ENCODE measurements around the gene TBC1D7. TPM values are rescaled to one million over a fixed set of nuclear protein-coding genes. Genes with fewer than 3 reads are reported as not detected.
A peak's percentile ranks its signal among the peaks of the same experiment; 100 is the strongest.

The TBC1D7 gene
- total RNA-seq, 1 experiment from 2014 or later, result 44.9 TPM

GRCh38 chr6:13368731-13369115, 40.4 kb upstream of the TBC1D7 start:
- Mint-ChIP-seq H3K4me3 (no peak overlapping the region), H3K27ac (no peak overlapping the region), H3K9me3 (no peaks in the 10 kb centered on the region), H3K36me3 (no peaks in the 10 kb centered on the region), H3K27me3 (ENCODE audit: low read depth) (no peaks in the 10 kb centered on the region), H3K4me1 (peaks cover 25% of the 10 kb centered on the region)
- CTCF ChIA-PET, result no interaction called here
- ATAC-seq (no peak), DNase-seq (ENCODE audit: low spot score) (no peak)
- POLR2A ChIA-PET, result no interaction called here
- TF ChIP-seq TCF7 (CRISPR knock-in tag; IDR thresholded peaks at IDR 0.05; ENCODE audit: low read depth) (no peak), SMAD3 (CRISPR knock-in tag; IDR thresholded peaks at IDR 0.05; ENCODE audit: borderline replicate concordance) (no peak), TEAD4 (CRISPR knock-in tag; IDR thresholded peaks at IDR 0.05) (no peak), ZNF219 (CRISPR knock-in tag; IDR thresholded peaks at IDR 0.05; ENCODE audit: borderline replicate concordance) (no peak)

GRCh38 chr6:13368079-13368730, 39.9 kb upstream of the TBC1D7 start:
- ATAC-seq, result no peak

GRCh38 chr6:13367396-13367795, 39.1 kb upstream of the TBC1D7 start:
- H3K27ac Mint-ChIP-seq, result peak overlapping the region; percentile 34; the same call in 1 of the 2 replicates
- ChIA-PET POLR2A (no interaction called here), CTCF (interaction anchor here (0.8 to 1.4 kb wide), 2 partner anchors 10 to 43 kb away, joined by 3 to 5 read pairs; no protein-coding TSS in a partner anchor)
- peaks cover 17% of the 10 kb centered on the region for H3K4me1 Mint-ChIP-seq
- no peaks in the 10 kb centered on the region for H3K9me3 Mint-ChIP-seq
- peak; percentile 54 for ATAC-seq
- H3K36me3 Mint-ChIP-seq, result no peaks in the 10 kb centered on the region
- no peak overlapping the region for H3K4me3 Mint-ChIP-seq
- no peak for DNase-seq (ENCODE audit: low spot score)
- no peaks in the 10 kb centered on the region for H3K27me3 Mint-ChIP-seq (ENCODE audit: low read depth)
- TF ChIP-seq ARID4B (CRISPR knock-in tag; IDR thresholded peaks at IDR 0.05; ENCODE audit: borderline replicate concordance) (no peak), ZNF138 (CRISPR knock-in tag; conservative IDR thresholded peaks at IDR 0.05) (no peak), MLX (CRISPR knock-in tag; IDR thresholded peaks at IDR 0.05) (no peak), FOXK1 (CRISPR knock-in tag; IDR thresholded peaks at IDR 0.05) (no peak), NFE2L1 (CRISPR knock-in tag; IDR thresholded peaks at IDR 0.05) (no peak), ZNF281 (CRISPR knock-in tag; IDR thresholded peaks at IDR 0.05) (no peak), JAZF1 (CRISPR knock-in tag; IDR thresholded peaks at IDR 0.05) (no peak), TEAD1 (CRISPR knock-in tag; IDR thresholded peaks at IDR 0.05) (no peak), OVOL2 (CRISPR knock-in tag; IDR thresholded peaks at IDR 0.05; ENCODE audit: borderline replicate concordance) (no peak), RELA (CRISPR knock-in tag; IDR thresholded peaks at IDR 0.05; ENCODE audit: borderline replicate concordance) (no peak), CBFB (CRISPR knock-in tag; IDR thresholded peaks at IDR 0.05; ENCODE audit: low read depth) (no peak), E2F4 (CRISPR knock-in tag; IDR thresholded peaks at IDR 0.05; ENCODE audit: borderline replicate concordance, low read depth) (no peak)

More at GRCh38 chr6:13368079-13368730, 39.9 kb upstream of the TBC1D7 start:
- no peaks in the 10 kb centered on the region for H3K9me3 Mint-ChIP-seq
- 0 out of 2 replicates have a peak, but pooled peaks have one; percentile 24 for TF ChIP-seq CREM (CRISPR knock-in tag; IDR thresholded peaks at IDR 0.05)
- TF ChIP-seq ZNF425 (CRISPR knock-in tag; conservative IDR thresholded peaks at IDR 0.05), result no peak
- DNase-seq (ENCODE audit: low spot score), result no peak
- H3K27ac Mint-ChIP-seq, result 0 out of 2 replicates have a peak overlapping the region, but pooled peaks have one; percentile 47
- peaks cover 23% of the 10 kb centered on the region for H3K4me1 Mint-ChIP-seq
- H3K27me3 Mint-ChIP-seq (ENCODE audit: low read depth), result no peaks in the 10 kb centered on the region
- H3K4me3 Mint-ChIP-seq, result no peak overlapping the region
- POLR2A ChIA-PET, result no interaction called here
- CTCF ChIA-PET, result interaction anchor here (0.8 to 1.4 kb wide), 3 partner anchors 10 to 43 kb away, joined by 3 to 5 read pairs (median 3); no protein-coding TSS in a partner anchor
- H3K36me3 Mint-ChIP-seq, result no peaks in the 10 kb centered on the region

Data from WTC11 (cell line).